A549 treated with DMSO at 1 μM for 4 hours (cell line): ENCODE data around the gene SDHA. TPM values are rescaled to one million over a fixed set of nuclear protein-coding genes. Genes with fewer than 3 reads are reported as not detected.

Source experiments
- total RNA-seq: library from RNA; stranded (reverse); fragments of 200-300 nt; extraction: Qiagen RNA extraction; gene quantifications from 5 replicates; pipeline ENCODE4 v1.2.3, GENCODE V29; 2022; ENCODE audit warnings: low read depth

SDHA gene
- total RNA-seq, result 100 to 123 TPM (median 117 TPM) in 5 replicates

GRCh38 chr5:217494-218456 lies at the start of gene SDHA, which contains the start of gene CCDC127:
Gene SDHA (plus strand): TSS chr5:218320. CDS start chr5:218356, 36 bp downstream.
Gene CCDC127 (minus strand): TSS chr5:218153. CDS start chr5:216849, 1,304 bp downstream.

GRCh38 chr5:191036-191948 lies 26.8 kb upstream of the SDHA start, which contains the start of gene LRRC14B:
Gene LRRC14B (plus strand): TSS chr5:191495. CDS start chr5:191539, 44 bp downstream.

Other genes with a start within 250 kb of the SDHA start
- gene PLEKHG4B, start 126.2 kb upstream of the SDHA start, total RNA-seq, result 0.56 to 1.1 TPM (median 0.88 TPM) in 5 replicates
- not detected in 5 replicates for gene LRRC14B, start 26.8 kb upstream of the SDHA start, total RNA-seq
- 4.7 to 7.4 TPM (median 7.0 TPM) in 5 replicates for gene CCDC127, start 167 bp upstream of the SDHA start, total RNA-seq
- gene PDCD6, start 53.3 kb downstream of the SDHA start, total RNA-seq, result 158 to 195 TPM (median 190 TPM) in 5 replicates
- gene AHRR, start 103.4 kb downstream of the SDHA start, total RNA-seq, result 3.5 to 4.3 TPM (median 3.6 TPM) in 5 replicates
- gene EXOC3, start 224.9 kb downstream of the SDHA start, total RNA-seq, result 27.9 to 32.7 TPM (median 32.2 TPM) in 5 replicates